Rectal smooth muscle tissue (tissue), 1 donor: ENCODE results near the gene ZSCAN5A.
"Not testable (repeated sequence)": the region's sequence is repeated elsewhere in the genome, so short reads cannot be mapped to it uniquely, and the experiment has no call there.

Experiments
- H3K27ac ChIP-seq: one replicate; pipeline ENCODE4 v1.7.0; 2013; ENCODE audit warnings: low read depth, low read length, inconsistent platforms
- H3K27me3 ChIP-seq: one replicate; pipeline ENCODE4 v1.7.0; 2013; ENCODE audit warnings: low read length; ENCODE audit not compliant: control insufficient read depth, insufficient read depth
- H3K36me3 ChIP-seq: one replicate; pipeline ENCODE4 v1.7.0; 2013; ENCODE audit warnings: low read length; ENCODE audit not compliant: control insufficient read depth, insufficient read depth
- H3K4me1 ChIP-seq: one replicate; pipeline ENCODE4 v1.7.0; 2013; ENCODE audit warnings: low read length; ENCODE audit not compliant: control insufficient read depth, insufficient read depth
- H3K4me3 ChIP-seq: one replicate; pipeline ENCODE4 v1.7.0; 2013; ENCODE audit warnings: low read length
- H3K9ac ChIP-seq: one replicate; pipeline ENCODE4 v1.7.0; 2013; ENCODE audit warnings: low read length

ZSCAN5A gene

GRCh38 chr19:56258272-56258671 is 56.4 kb downstream of the ZSCAN5A start:
- Histone ChIP-seq H3K27me3 (no peaks in the 10 kb centered on the region), H3K4me3 (no peak overlapping the region)

GRCh38 chr19:56253737-56254136 is 60.9 kb downstream of the ZSCAN5A start:
- Histone ChIP-seq H3K27me3 (no peaks in the 10 kb centered on the region), H3K4me1 (no peaks in the 10 kb centered on the region), H3K36me3 (no peaks in the 10 kb centered on the region), H3K4me3 (no peak overlapping the region), H3K27ac (no peak overlapping the region), H3K9ac (no peak overlapping the region)

More at GRCh38 chr19:56258272-56258671, 56.4 kb downstream of the ZSCAN5A start:
- H3K9ac ChIP-seq = no peak overlapping the region
- no peaks in the 10 kb centered on the region for H3K36me3 ChIP-seq
- H3K27ac ChIP-seq = no peak overlapping the region
- H3K4me1 ChIP-seq = no peaks in the 10 kb centered on the region

- no peak overlapping the region for H3K9ac ChIP-seq
- no peaks in the 10 kb centered on the region for H3K36me3 ChIP-seq
- no peak overlapping the region for H3K27ac ChIP-seq
- no peak overlapping the region for H3K4me3 ChIP-seq
- H3K4me1 ChIP-seq = no peaks in the 10 kb centered on the region
- H3K27me3 ChIP-seq = no peaks in the 10 kb centered on the region
These were observed 61.8 kb downstream of the ZSCAN5A start for GRCh38 chr19:56252699-56253422.

GRCh38 chr19:56248736-56249338 is 65.8 kb downstream of the ZSCAN5A start:
- H3K9ac ChIP-seq, H3K36me3 ChIP-seq, H3K4me3 ChIP-seq, H3K4me1 ChIP-seq, H3K27me3 ChIP-seq, H3K27ac ChIP-seq: not testable (repeated sequence)

GRCh38 chr19:56245764-56246163 is 68.9 kb downstream of the ZSCAN5A start:
- not testable (repeated sequence) for H3K27me3 ChIP-seq, H3K27ac ChIP-seq, H3K4me1 ChIP-seq, H3K9ac ChIP-seq, H3K4me3 ChIP-seq, H3K36me3 ChIP-seq

GRCh38 chr19:56245121-56245740 is 69.4 kb downstream of the ZSCAN5A start:
- Histone ChIP-seq H3K27ac (no peak overlapping the region), H3K27me3 (no peaks in the 10 kb centered on the region), H3K4me3 (no peak overlapping the region), H3K4me1 (no peaks in the 10 kb centered on the region), H3K9ac (no peak overlapping the region), H3K36me3 (no peaks in the 10 kb centered on the region)

- Histone ChIP-seq H3K36me3 (no peaks in the 10 kb centered on the region), H3K4me3 (no peak overlapping the region), H3K27ac (no peak overlapping the region), H3K27me3 (no peaks in the 10 kb centered on the region), H3K9ac (no peak overlapping the region), H3K4me1 (no peaks in the 10 kb centered on the region)
These were observed 91.2 kb downstream of the ZSCAN5A start for GRCh38 chr19:56223481-56223880.

- H3K36me3 ChIP-seq = no peaks in the 10 kb centered on the region
- no peaks in the 10 kb centered on the region for H3K27me3 ChIP-seq
- H3K27ac ChIP-seq = no peak overlapping the region
- no peak overlapping the region for H3K4me3 ChIP-seq
- no peak overlapping the region for H3K9ac ChIP-seq
- no peaks in the 10 kb centered on the region for H3K4me1 ChIP-seq
These were observed 91.7 kb downstream of the ZSCAN5A start for GRCh38 chr19:56222901-56223300.

- H3K27me3 ChIP-seq = no peaks in the 10 kb centered on the region
- no peak overlapping the region for H3K9ac ChIP-seq
- no peak overlapping the region for H3K27ac ChIP-seq
- H3K4me3 ChIP-seq = no peak overlapping the region
- H3K36me3 ChIP-seq = no peaks in the 10 kb centered on the region
- no peaks in the 10 kb centered on the region for H3K4me1 ChIP-seq
These were observed 92.8 kb downstream of the ZSCAN5A start for GRCh38 chr19:56221851-56222250.

- H3K27ac ChIP-seq, H3K4me3 ChIP-seq, H3K4me1 ChIP-seq, H3K36me3 ChIP-seq, H3K9ac ChIP-seq, H3K27me3 ChIP-seq: not testable (repeated sequence)
These were observed 93.2 kb downstream of the ZSCAN5A start for GRCh38 chr19:56221442-56221841.

- Histone ChIP-seq H3K36me3 (no peaks in the 10 kb centered on the region), H3K4me1 (no peaks in the 10 kb centered on the region), H3K27ac (no peak overlapping the region), H3K27me3 (no peaks in the 10 kb centered on the region), H3K9ac (no peak overlapping the region), H3K4me3 (no peak overlapping the region)
These were observed 95.7 kb downstream of the ZSCAN5A start for GRCh38 chr19:56218961-56219360.

- no peak overlapping the region for H3K9ac ChIP-seq
- no peak overlapping the region for H3K27ac ChIP-seq
- no peaks in the 10 kb centered on the region for H3K36me3 ChIP-seq
- H3K4me3 ChIP-seq = peak overlapping the region; percentile 33
- no peaks in the 10 kb centered on the region for H3K4me1 ChIP-seq
- H3K27me3 ChIP-seq = no peaks in the 10 kb centered on the region
These were observed 97.3 kb downstream of the ZSCAN5A start for GRCh38 chr19:56217039-56217949.
